ENCODE results near the gene FAM227A. TPM values are rescaled to one million over a fixed set of nuclear protein-coding genes. Genes with fewer than 3 reads are reported as not detected.

The FAM227A gene
- total and polyA plus RNA-seq, 2 donors from 2014 or later: 0.80 to 3.4 TPM

DNA sequence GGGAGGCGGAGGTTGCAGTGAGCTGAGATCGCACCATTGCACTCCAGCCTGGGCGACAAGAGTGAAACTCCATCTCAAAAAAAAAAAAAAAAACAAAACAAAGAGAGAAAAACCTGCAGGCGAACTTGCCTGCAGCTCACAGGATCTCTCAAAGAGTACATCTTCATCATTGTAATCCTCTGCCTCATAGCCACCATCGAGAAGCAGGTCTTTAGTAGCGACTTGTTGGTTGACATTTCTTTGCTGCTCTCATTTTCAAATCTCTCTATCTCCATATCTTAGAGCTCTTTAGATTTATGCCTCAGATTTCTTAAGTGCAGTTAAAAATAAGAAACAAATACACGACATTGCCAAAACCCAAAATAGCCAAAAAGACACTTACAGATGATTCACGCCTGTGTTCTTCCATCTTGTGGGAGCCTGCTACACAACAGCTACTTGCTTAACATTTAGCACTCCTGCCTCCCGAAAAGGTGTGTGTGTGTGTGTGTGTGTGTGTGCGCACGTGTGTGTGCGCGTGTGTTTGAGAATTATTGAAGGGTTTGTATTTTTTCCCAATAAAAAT lies 14.6 kb downstream of the FAM227A start:
- no peak for FAIRE-seq
- no peaks in the 10 kb centered on the region for H3K4me1 ChIP-seq (ENCODE audit: control insufficient read depth in 2 of 3, insufficient read depth in 2 of 3, low read depth in 1 of 3, low read length in 3 of 3)
- H3K27ac ChIP-seq (ENCODE audit: low read depth in 2 of 2, low read length in 2 of 2): no peak overlapping the region
- H3K9ac ChIP-seq (ENCODE audit: low read length in 3 of 3): no peak overlapping the region
- H3K36me3 ChIP-seq (ENCODE audit: control insufficient read depth in 2 of 3, insufficient read depth in 3 of 3, low read length in 3 of 3): no peaks in the 10 kb centered on the region
- no peak for DNase-seq
- H3K9me3 ChIP-seq (ENCODE audit: control insufficient read depth in 2 of 3, insufficient read depth in 1 of 3, low read length in 3 of 3): no peaks in the 10 kb centered on the region
- intact Hi-C loops (cut with DNase I): no loop called here
- no peak overlapping the region for H3K4me3 ChIP-seq (ENCODE audit: low read length in 3 of 3)
- no peaks in the 10 kb centered on the region for H3K27me3 ChIP-seq (ENCODE audit: control insufficient read depth, insufficient read depth, low read length)
- TF ChIP-seq, protein P1, sequence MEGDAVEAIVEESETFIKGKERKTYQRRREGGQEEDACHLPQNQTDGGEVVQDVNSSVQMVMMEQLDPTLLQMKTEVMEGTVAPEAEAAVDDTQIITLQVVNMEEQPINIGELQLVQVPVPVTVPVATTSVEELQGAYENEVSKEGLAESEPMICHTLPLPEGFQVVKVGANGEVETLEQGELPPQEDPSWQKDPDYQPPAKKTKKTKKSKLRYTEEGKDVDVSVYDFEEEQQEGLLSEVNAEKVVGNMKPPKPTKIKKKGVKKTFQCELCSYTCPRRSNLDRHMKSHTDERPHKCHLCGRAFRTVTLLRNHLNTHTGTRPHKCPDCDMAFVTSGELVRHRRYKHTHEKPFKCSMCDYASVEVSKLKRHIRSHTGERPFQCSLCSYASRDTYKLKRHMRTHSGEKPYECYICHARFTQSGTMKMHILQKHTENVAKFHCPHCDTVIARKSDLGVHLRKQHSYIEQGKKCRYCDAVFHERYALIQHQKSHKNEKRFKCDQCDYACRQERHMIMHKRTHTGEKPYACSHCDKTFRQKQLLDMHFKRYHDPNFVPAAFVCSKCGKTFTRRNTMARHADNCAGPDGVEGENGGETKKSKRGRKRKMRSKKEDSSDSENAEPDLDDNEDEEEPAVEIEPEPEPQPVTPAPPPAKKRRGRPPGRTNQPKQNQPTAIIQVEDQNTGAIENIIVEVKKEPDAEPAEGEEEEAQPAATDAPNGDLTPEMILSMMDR (IDR thresholded peaks at IDR 0.05; ENCODE audit: borderline replicate concordance, extremely low read depth, insufficient read depth): no peak

DNA sequence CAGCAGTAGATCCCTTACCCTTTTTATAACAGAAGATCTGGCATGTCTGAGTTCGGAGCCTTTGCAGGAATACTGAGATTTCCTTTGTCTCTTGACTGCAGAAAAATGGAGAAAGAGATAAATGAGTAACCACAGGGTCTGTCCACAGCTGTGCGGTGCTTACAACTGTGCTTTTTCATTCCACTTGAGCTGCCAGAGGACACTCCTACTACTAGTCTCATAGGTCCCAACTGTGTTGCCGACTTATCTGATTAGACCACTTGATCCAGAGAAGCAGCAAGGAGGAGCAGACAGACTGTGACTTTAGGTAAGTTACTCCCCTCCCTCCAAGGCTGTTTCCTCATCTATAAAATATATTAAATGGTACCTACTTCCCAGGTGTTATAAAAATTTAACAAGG lies 17.5 kb downstream of the FAM227A start:
- intact Hi-C loops (cut with DNase I): no loop called here

DNA sequence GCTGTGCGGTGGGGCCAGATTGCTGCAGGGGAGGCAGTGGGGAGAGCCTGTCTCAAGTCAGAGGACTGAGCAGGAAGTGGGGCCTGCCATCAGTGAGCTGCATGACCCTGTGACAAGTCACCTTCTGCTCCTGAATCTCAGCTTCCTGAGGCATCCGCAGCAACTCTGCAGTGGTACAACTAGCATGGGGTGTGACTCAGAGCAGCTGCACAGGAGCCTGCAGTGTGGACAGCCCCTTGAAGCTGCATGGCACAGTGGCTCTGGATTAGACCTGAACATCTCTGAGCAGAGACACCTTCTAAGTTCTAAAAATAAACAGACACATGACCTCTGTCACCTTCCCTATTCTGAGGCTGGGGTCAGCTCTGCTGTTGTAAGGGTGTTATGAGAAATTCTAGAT lies 18.0 kb downstream of the FAM227A start:
- DNase-seq (no peak), FAIRE-seq (no peak)
- no peaks in the 10 kb centered on the region for H3K27me3 ChIP-seq (ENCODE audit: control insufficient read depth, insufficient read depth, low read length)
- no peaks in the 10 kb centered on the region for H3K4me1 ChIP-seq (ENCODE audit: control insufficient read depth in 2 of 3, insufficient read depth in 2 of 3, low read depth in 1 of 3, low read length in 3 of 3)
- no peak overlapping the region for H3K4me3 ChIP-seq (ENCODE audit: low read length in 3 of 3)
- H3K9ac ChIP-seq (ENCODE audit: low read length in 3 of 3): no peak overlapping the region
- TF ChIP-seq, protein P1 (IDR thresholded peaks at IDR 0.05; ENCODE audit: borderline replicate concordance, extremely low read depth, insufficient read depth): no peak
- no peak overlapping the region for H3K27ac ChIP-seq (ENCODE audit: low read depth in 2 of 2, low read length in 2 of 2)
- H3K36me3 ChIP-seq (ENCODE audit: control insufficient read depth in 2 of 3, insufficient read depth in 3 of 3, low read length in 3 of 3): peaks cover 0 to 4% (median 0%) of the 10 kb centered on the region in 3 donors
- intact Hi-C loops (cut with DNase I): no loop called here
- H3K9me3 ChIP-seq (ENCODE audit: control insufficient read depth in 2 of 3, insufficient read depth in 1 of 3, low read length in 3 of 3): no peaks in the 10 kb centered on the region

More for the DNA sequence above, 17.5 kb downstream of the FAM227A start:
- no peak overlapping the region for H3K27ac ChIP-seq (ENCODE audit: low read depth in 2 of 2, low read length in 2 of 2)
- H3K9ac ChIP-seq (ENCODE audit: low read length in 3 of 3): no peak overlapping the region
- peaks cover 0 to 4% (median 0%) of the 10 kb centered on the region in 3 donors for H3K36me3 ChIP-seq (ENCODE audit: control insufficient read depth in 2 of 3, insufficient read depth in 3 of 3, low read length in 3 of 3)
- H3K27me3 ChIP-seq (ENCODE audit: control insufficient read depth, insufficient read depth, low read length): no peaks in the 10 kb centered on the region
- TF ChIP-seq, protein P1 (IDR thresholded peaks at IDR 0.05; ENCODE audit: borderline replicate concordance, extremely low read depth, insufficient read depth): no peak
- H3K9me3 ChIP-seq (ENCODE audit: control insufficient read depth in 2 of 3, insufficient read depth in 1 of 3, low read length in 3 of 3): no peaks in the 10 kb centered on the region
- H3K4me3 ChIP-seq (ENCODE audit: low read length in 3 of 3): no peak overlapping the region
- DNase-seq (no peak), FAIRE-seq (no peak)
- no peaks in the 10 kb centered on the region for H3K4me1 ChIP-seq (ENCODE audit: control insufficient read depth in 2 of 3, insufficient read depth in 2 of 3, low read depth in 1 of 3, low read length in 3 of 3)

DNA sequence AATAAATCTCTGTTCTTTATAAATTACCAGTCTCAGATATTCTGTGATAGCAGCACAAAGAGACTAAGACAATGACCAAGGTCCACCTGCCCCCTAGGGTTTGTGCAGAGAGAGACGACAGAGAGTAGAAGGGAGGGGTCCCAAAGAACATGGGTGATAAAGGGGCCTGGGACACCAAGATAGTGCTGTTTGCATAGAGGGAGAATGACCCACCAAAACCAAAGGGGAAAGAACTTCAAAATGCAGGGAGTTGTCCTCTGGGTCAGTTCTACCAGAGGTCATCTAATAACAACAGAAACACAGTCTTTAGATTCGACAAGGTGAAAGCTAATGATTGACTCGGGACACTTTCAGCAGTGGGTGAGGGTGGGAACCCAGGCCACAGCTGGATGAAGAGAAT lies 23.7 kb downstream of the FAM227A start:
- Histone ChIP-seq H3K4me3 (ENCODE audit: low read length in 3 of 3) (no peak overlapping the region), H3K27ac (ENCODE audit: low read depth in 2 of 2, low read length in 2 of 2) (no peak overlapping the region), H3K4me1 (ENCODE audit: control insufficient read depth in 2 of 3, insufficient read depth in 2 of 3, low read depth in 1 of 3, low read length in 3 of 3) (no peaks in the 10 kb centered on the region), H3K36me3 (ENCODE audit: control insufficient read depth in 2 of 3, insufficient read depth in 3 of 3, low read length in 3 of 3) (peaks cover 0 to 4% (median 0%) of the 10 kb centered on the region in 3 donors), H3K9me3 (ENCODE audit: control insufficient read depth in 2 of 3, insufficient read depth in 1 of 3, low read length in 3 of 3) (no peaks in the 10 kb centered on the region), H3K27me3 (ENCODE audit: control insufficient read depth, insufficient read depth, low read length) (no peaks in the 10 kb centered on the region), H3K9ac (ENCODE audit: low read length in 3 of 3) (no peak overlapping the region)
- FAIRE-seq: no peak
- intact Hi-C loops (cut with DNase I): no loop called here
- no peak for DNase-seq
- TF ChIP-seq, protein P1 (IDR thresholded peaks at IDR 0.05; ENCODE audit: borderline replicate concordance, extremely low read depth, insufficient read depth): no peak

Measured in kidney (tissue), 14 donors.